Activated naive CD4-positive, alpha-beta T cell treated with anti-CD3 and anti-CD28 coated beads, Interleukin-2, amount 50 U/mL, for 16 hours (primary cell): ENCODE results near the gene SPG21.

Source experiments
- DNase-seq: peaks from one replicate; pipeline ENCODE4 v3.0.0-alpha.2; 2020

Gene SPG21

GRCh38 chr15:64931381-64931780 lies 58.3 kb downstream of the SPG21 start:
- DNase-seq: no peak

DNA sequence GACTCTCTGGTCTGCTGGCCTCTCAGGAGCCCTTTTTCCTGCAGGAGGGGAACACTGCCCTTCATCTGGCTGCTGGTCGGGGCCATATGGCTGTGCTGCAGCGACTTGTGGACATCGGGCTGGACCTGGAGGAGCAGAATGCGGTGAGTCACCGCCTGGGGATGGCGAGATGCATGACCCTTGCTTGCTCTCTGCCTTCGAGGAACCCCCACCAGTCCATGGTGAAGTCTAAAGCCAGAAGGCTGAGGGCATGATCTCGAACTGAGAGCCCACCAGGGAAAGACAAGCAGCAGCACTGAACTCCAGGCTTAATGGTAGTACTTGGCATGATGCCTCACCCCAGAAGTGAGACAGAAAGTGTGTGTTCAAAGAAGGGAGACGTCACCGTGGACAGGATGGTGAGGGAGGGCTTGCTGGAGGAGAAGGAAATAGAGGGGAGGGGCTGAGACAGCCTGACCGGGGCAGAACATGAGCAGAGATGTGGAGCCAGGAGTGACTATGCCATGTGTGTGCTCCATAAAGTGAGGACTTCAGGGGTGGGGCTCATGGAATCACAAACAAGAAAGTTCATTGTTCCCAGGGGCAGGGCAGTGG lies 58.8 kb downstream of the SPG21 start:
- no peak for DNase-seq

- no peak for DNase-seq
Observed at GRCh38 chr15:64930019-64930652, 59.6 kb downstream of the SPG21 start.

DNA sequence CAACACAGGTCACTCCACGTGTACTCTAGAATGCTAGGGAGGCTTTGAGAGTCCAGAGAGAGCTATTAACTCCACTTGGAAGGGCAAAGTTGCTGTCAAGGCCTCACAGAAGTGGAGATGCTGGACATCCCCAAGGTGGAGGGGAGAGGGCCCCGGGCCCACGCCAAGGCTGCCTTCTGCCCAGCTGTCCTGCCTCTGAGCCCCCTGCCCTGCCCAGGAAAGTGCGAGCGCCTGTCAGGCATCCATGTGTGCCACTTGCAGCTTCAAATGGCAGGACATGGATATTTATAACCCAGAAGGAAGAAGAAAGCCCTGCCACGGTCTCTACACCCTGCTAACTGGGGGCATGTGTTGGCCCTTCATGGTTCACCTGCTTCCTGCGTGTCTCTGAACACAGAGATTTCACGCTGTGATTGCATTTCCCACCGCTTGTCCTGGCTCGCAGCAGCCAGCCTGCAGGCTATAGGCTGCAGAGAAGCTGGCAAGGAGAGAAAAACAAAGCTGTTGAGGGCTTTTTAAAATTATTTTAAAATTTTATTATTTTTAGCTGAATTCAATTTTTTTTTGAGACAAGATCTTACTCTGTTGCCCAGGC lies 61.0 kb downstream of the SPG21 start:
- no peak for DNase-seq

DNA sequence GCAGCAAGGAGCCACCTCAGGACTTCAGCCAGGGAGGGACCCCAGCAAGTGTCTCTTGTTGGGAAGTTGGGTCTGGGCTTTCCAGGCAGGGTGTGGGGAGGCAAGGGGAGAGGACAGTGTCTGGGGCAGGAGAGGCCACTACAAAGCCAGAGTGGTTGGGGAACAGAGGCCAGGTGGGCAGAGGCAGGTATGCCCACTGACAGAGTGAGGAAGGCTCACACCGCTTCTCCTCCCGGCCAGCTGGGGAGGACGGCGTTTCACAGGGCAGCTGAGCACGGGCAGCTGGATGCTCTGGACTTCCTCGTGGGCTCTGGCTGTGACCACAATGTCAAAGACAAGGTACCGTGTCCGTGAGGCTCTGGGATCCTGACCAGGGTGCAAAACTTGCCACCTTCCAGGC lies 63.1 kb downstream of the SPG21 start:
- no peak for DNase-seq

GRCh38 chr15:64925335-64926330 lies 64.1 kb downstream of the SPG21 start:
- no peak for DNase-seq

DNA sequence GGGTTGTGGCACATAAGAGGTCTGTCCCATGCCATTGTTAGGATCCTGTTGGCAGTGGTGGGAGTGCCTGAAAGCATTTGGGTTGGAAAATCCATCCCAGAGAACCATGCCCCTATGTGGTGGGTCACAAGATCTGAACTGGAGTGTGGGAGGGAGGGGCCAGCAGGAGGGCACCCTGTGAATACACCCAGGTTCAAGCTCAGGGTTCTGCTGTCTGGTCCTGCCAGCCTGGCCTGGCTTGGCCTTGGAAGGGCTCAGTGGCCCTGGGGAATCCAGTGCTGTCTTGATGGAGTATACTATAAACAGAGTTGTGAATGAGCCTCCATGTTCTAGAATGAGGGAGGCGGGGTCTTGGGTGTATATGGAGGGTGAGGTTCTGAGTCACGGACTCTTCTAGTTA lies 66.2 kb downstream of the SPG21 start:
- DNase-seq: no peak

GRCh38 chr15:64921711-64922110 lies 68.0 kb downstream of the SPG21 start:
- DNase-seq: no peak

GRCh38 chr15:64919721-64920120 lies 70.0 kb downstream of the SPG21 start:
- DNase-seq: no peak

DNA sequence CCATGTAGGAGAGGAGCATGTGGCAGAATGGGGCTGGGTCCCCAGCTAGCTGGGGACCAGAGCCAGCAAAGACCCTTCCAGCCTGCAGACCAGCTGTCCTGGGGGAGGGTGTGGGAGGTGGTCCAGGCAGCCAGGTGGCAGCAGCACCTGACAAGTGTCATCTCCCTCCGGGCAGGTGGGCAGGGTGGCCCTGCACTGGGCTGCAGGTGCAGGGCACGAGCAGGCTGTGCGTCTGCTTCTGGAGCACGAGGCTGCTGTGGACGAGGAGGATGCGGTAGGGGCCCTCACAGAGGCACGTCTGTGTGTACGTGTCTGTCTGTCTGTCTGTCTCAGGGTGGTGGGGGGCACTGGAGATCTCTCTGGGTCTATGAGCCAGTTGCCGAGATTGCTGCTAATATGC lies 72.5 kb downstream of the SPG21 start:
- no peak for DNase-seq

GRCh38 chr15:64916365-64916764 lies 73.3 kb downstream of the SPG21 start:
- no peak for DNase-seq

DNA sequence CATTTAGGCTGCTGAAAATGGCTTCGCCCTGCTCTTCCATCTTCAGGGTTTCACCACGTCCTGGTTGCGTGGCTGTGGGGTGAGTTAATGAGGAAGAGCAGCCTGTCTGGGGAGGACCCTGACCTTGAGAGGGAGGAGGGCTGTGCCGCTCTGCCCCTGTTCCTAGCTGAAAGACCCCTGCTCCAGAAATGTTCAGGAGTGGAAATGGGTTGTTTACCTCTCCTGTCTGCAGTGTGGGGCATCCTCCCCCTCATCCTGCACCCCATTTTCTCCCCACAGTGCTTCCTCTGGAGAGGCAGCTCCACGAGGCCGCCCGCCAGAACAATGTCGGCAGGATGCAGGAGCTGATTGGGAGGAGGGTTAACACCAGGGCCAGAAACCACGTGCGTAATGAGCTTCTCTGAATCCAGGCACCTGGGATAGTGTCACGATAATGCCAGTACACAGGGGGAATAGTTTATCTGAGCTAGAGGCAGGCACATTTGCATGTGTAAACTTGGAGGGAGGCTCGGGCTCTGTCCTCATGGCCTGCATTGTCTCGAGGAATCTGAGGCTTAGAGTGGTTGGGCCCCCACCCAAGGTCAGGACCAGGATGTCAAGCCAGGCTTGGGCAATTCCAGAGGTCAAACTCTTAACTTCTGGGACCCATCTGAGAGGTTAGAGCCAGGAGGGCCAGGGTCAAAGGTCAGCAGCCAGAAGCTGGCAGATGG lies 74.0 kb downstream of the SPG21 start:
- no peak for DNase-seq
